Fibroblast of pulmonary artery (primary cell): ENCODE data around the gene KIF16B.

Experiments used
- DNase-seq: peaks from one replicate; pipeline ENCODE4 v3.0.0-alpha.2; 2010; ENCODE audit warnings: low read depth
- H3K4me3 ChIP-seq: replicated peaks from 2 replicates; pipeline ENCODE4 v1.5.1; 2011; ENCODE audit warnings: low read depth, mild to moderate bottlenecking, control low read depth, low read length, moderate library complexity
- TF ChIP-seq, protein P1 (sequence below): IDR thresholded peaks from 2 replicates; pipeline ENCODE4 v1.5.1; 2011; ENCODE audit warnings: mild to moderate bottlenecking, control low read depth, low read length, inconsistent platforms; ENCODE audit errors: missing control alignments

The KIF16B gene

DNA sequence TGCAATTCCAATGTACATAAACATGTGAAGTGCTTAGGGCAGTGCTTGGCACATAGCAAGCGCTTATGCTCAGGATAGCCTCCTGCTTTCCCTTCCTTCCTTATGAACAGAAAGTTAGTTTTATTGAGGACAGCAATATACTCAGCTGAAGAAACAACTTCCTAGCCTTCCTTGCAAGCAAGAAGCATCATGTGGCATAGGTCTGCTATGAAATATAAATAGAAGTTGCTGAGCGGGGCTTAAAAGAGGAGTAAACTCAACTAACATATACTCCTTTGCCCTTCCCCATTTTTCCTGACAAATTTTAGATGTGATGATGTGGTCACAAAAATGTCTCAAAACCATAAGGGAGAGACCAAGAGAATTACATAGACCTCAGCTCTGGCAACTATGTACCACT, 98.9 kb downstream of the KIF16B start:
- no peak for DNase-seq
- H3K4me3 ChIP-seq, result no peak overlapping the region
- TF ChIP-seq, protein P1, sequence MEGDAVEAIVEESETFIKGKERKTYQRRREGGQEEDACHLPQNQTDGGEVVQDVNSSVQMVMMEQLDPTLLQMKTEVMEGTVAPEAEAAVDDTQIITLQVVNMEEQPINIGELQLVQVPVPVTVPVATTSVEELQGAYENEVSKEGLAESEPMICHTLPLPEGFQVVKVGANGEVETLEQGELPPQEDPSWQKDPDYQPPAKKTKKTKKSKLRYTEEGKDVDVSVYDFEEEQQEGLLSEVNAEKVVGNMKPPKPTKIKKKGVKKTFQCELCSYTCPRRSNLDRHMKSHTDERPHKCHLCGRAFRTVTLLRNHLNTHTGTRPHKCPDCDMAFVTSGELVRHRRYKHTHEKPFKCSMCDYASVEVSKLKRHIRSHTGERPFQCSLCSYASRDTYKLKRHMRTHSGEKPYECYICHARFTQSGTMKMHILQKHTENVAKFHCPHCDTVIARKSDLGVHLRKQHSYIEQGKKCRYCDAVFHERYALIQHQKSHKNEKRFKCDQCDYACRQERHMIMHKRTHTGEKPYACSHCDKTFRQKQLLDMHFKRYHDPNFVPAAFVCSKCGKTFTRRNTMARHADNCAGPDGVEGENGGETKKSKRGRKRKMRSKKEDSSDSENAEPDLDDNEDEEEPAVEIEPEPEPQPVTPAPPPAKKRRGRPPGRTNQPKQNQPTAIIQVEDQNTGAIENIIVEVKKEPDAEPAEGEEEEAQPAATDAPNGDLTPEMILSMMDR, result no peak

DNA sequence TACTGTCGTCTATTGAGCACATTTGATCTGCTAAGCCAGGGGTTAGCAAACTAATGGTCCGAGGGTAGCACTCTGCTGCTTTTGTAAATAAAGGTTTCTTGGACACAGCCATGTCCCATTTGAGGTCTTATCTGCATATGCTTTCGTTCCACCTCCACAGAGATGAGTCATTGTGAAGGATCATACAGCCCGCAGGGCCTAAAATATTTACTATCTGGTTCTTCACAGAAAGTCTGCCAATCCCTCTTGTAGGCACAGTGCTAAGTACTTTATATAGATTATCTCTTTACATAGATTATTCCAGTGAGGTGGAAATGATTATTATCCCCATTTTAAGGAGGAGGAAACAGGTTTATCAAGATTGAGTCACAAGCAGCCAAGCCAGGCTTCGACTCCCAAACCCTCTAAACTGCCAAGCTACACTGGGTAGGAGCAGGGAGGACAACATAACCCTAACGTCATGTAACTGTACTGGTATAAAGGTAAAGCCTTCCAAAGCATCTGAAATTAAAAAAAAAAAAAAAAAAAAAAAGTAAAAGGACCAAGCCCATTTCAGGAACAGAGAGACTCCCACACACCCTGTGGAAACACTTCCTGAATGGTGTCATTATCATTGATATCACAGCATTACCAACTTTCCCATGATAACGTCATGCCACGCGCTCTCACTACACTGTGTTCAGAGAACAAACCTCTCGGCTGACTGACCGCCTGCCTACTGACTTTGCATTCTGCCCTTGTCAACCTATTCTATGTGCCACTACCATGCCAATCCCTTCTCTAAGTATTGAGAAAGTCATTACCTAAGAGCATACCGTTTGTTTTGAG, 101.0 kb downstream of the KIF16B start:
- no peak overlapping the region for H3K4me3 ChIP-seq
- TF ChIP-seq, protein P1, result no peak
- DNase-seq, result peak; percentile 77

DNA sequence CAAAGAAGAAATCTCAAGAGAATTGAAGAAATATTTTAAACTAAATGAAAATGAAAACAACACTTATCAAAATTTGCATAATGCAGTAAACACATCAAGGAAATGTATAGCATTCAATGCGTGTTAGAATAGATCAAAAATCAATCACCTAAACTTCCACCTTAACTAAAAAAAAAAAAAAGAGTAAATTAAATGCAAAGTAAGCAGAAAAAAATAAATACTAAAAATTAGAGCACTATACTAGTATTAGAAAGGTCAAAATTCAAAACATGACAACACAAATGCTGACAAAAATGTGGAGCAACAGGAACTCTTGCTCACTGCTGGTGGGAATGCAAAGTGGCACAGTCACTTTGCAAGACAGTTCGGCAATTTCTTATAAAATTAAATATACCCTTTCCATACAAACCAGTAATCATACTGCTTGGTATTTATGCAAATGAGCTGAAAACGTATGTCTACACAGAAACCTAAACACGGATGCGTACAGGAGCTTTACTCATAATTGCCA, 103.8 kb downstream of the KIF16B start:
- no peak overlapping the region for H3K4me3 ChIP-seq
- no peak for DNase-seq
- TF ChIP-seq, protein P1, result no peak

DNA sequence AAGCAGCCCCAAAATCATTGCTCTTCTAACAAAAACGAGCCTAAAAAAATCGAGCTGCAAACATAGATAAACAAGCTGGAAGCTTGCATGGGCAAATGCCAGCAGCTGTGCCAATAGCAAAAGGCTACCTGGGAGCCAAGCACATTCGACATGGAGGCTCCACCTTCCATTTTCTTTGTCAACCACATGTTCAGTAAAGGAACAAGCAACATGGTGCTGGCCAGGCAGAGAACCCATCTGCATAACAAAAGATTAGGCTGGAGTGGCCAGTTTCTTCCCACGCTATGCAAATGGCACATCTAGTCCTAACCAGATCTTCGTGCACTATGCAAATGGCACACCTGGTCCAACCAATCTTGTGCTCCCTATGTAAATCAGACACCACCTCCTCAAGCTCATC, 110.5 kb downstream of the KIF16B start:
- H3K4me3 ChIP-seq, result no peak overlapping the region
- no peak for DNase-seq
- TF ChIP-seq, protein P1, result no peak

DNA sequence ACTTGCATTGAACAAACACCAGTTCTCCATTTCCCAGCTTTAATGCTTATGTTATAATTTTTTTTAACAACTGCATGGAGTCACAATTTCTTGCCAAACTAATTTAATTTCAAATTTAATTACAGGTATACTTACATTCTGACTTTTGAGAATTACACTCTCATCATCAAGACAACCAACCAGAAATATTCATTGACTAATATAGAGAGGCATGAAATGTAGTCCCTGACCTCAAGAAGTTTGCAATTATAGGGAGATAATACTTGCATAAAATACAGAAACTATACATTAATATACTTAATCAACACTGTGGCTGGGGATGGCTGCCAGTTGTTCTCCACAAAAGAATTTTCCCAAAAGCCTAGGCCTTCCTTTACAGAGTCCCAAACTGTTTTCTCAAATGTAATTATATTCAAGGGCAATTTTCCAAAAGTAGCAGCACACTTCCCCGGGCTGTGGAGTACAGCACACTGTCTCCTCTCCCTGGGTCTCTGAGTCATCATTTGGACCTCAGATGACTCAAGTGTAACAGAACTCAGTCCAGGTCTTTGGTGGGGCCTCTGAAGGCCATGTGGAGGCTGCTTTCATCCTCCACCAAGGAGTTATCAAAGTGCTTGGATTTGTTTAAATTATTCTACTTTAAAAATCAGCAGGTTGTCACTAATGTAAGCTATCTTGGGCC, 114.1 kb downstream of the KIF16B start:
- TF ChIP-seq, protein P1, result no peak
- DNase-seq, result peak; percentile 84
- no peak overlapping the region for H3K4me3 ChIP-seq

DNA sequence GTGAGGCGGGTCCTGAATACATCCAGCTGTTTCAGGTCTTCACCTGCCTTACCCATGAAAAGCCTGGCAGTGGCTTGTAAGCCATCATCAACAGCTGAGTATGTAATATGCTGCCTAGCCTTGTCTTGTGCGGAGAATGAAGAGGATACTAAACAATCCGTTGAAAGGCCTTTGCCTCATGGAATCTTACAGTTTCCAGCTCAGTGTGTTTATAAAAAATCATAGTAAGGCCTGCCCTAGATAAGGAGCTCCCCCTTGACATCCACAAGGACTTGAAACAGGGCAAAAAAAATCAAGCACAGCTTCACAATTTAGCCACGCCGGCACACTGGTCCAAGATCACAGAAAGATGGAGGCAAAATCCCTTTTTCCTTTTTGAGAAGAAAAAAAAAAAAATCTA, 115.7 kb downstream of the KIF16B start:
- no peak overlapping the region for H3K4me3 ChIP-seq
- TF ChIP-seq, protein P1, result no peak
- DNase-seq, result no peak
